AG08395 (cell line): ENCODE data around the gene RIBC1.
"Not testable (repeated sequence)": the region's sequence is repeated elsewhere in the genome, so short reads cannot be mapped to it uniquely, and the experiment has no call there.

Experiments used
- DNase-seq: peaks from one replicate; pipeline ENCODE4 v3.0.0; 2012; ENCODE audit warnings: mixed read lengths, low spot score

RIBC1 gene

DNA sequence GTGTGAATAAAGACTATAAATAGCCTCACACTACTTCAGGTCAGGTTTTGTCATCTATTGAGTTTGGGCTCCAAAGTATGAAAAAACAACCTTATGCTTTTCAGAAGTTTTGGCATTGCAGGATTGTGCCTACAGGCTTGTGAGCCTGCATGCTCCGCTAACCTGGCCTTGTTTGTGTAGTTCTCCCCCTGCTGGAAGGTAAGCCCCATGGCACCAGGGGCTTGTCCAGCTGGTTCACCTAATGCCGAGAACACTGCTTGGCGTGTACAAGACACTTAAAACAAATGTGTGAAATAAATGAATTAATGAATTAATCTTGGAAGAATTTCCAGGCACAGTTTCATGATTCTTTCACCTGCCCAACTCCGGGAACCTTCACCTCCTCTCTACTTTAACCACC is 13.3 kb downstream of the RIBC1 start:
- peak; percentile 71 for DNase-seq

DNA sequence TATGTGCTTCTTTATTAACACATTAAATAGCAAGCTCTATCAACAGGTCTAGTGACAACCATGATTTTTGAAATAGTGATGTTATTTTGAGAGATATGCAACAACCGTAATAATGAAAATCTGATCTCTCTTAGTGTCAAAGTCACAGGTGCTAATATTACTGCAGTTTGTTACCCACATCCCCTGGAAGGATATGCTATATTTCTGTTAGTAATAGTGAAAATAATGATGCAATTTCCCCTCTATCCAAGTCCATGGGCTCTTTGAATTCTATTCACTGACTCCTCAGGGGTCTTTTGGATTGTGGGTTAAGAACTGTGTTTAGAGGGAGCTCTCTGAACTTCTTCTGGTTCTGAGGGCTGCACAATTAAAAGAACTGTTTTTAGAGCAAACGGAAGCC is 14.5 kb downstream of the RIBC1 start:
- no peak for DNase-seq

- no peak for DNase-seq
Observed at GRCh38 chrX:53438174-53438831, 15.6 kb downstream of the RIBC1 start.

DNA sequence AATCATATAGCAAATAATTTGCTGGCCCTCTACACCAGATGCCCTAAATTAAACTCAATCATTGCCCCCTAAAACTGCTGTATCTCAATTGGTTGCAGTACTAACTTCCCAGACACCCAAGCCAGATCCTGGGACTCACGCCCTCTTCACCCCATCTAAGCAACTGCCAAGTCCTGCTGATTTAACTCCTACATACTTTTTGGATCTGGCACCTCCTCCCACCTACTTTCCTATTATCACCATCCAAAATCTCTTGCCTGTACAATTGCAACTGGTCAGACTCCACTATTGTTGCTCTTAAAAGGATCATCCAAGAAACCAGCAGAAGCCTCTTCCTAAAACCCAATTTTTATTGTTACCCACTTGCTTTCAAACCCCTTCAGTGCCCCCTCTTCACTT is 16.2 kb downstream of the RIBC1 start:
- no peak for DNase-seq

GRCh38 chrX:53440101-53440500 is 17.4 kb downstream of the RIBC1 start:
- no peak for DNase-seq

DNA sequence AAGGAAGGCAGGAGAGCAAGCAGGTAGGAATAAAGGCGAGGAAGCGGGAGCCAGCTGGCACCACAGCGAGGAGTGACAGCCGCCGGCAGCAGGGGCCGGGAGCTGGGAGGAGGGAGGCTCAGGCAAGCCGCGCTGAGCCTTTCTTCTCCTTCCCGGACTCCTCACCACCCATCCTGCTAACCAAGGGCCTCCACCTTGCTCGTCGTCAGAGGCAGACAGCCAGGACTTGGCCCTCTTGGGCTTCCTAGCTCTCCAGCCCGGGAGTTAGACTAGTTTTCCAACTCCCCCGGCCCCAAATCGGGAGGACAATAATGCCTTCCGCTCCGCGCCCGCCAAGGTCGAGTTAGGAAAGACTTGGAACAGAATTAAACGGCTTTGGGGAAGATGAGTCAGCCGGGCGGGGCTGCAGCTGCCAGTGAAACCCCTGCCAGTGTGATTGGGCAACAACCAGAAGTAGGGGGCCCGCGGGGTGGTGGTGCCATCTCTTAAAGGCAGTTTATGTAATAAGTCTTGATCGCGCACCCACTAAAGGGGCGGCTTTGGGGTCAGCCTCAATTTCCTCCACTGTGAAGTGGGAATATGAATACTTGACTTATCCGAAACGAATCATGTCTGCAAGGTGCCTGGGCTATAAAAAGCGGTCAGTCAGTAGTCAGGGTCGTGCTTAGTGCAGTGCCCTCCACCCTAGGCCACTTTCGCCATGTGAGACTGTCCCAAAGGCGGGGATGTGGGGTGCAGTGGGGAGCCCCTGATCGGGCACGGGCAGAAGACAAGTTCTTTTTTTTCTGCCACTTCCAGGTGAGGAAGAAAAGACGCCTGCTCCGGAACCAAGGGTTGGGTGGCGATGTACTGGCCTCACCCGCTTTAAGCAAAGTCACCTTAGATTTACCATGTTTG is 18.2 kb downstream of the RIBC1 start:
- DNase-seq, result peak; percentile 66

- DNase-seq, result peak; percentile 92
Observed at GRCh38 chrX:53441531-53442321, 19.1 kb downstream of the RIBC1 start.

- DNase-seq, result no peak
Observed at GRCh38 chrX:53442322-53442631, 19.6 kb downstream of the RIBC1 start.

GRCh38 chrX:53445977-53446376 is 23.3 kb downstream of the RIBC1 start:
- DNase-seq, result peak; percentile 35

DNA sequence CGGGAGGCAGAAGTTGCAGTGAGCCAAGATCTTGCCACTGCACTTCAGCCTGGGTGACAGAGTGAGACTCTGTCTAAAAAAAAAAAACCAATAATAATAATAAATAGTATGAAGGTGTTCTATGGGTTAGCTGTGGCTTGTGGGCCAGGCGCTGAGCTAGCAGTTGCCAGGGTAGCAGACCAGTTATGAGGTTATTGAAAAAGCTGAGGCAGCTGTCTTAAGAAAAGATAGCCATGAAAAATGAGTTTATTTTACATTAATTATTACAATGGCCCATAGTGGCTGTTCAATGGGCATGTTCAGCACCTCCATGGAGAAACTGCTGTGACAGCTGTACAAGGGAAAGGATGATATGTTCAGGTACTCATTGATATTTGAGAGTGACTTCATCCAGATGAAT is 24.8 kb downstream of the RIBC1 start:
- no peak for DNase-seq

- no peak for DNase-seq
Observed at GRCh38 chrX:53449632-53450031, 27.0 kb downstream of the RIBC1 start.

GRCh38 chrX:53452812-53453211 is 30.1 kb downstream of the RIBC1 start:
- DNase-seq, result no peak

- peak; percentile 33 for DNase-seq
Observed at GRCh38 chrX:53456254-53456653, 33.6 kb downstream of the RIBC1 start.

- DNase-seq, result no peak
Observed at GRCh38 chrX:53458082-53458481, 35.4 kb downstream of the RIBC1 start.

DNA sequence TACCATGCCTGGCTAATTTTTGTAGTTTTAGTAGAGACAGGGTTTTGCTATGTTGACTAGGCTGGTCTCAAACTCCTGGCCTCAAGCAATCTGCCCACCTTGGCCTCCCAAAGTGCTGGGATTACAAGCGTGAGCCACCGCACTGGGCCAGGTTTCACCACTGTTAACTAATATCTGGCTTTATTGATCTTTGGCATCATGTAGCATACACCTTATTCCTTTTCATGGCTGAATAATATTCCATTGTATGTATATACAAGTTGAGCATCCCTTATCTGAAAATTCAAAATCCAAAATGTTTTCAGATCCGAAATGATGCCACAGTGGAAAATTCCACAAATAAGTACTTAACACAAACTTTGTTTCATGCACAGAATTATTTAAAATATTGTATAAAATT is 46.0 kb downstream of the RIBC1 start:
- DNase-seq, result not testable (repeated sequence)

- no peak for DNase-seq
Observed at GRCh38 chrX:53471346-53471745, 48.7 kb downstream of the RIBC1 start.

DNA sequence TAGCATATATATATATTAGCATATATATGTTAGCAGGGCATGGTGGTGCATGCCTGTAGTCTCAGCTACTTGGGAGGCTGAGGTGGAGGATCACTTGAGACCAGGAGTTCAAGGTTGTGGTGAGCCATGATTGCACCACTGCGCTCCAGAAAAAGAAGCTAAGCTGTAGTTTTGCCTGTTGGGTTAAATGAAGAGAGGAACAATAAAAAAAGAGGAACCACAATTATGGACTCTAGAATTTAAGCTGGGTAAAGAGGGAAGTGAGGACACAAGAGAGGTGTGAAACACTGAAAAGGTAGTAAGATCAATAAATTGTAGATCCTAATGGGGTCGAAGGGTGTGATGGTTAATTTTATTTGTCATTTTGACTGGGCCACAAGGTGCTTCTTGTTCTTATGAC is 52.0 kb downstream of the RIBC1 start:
- DNase-seq, result no peak

DNA sequence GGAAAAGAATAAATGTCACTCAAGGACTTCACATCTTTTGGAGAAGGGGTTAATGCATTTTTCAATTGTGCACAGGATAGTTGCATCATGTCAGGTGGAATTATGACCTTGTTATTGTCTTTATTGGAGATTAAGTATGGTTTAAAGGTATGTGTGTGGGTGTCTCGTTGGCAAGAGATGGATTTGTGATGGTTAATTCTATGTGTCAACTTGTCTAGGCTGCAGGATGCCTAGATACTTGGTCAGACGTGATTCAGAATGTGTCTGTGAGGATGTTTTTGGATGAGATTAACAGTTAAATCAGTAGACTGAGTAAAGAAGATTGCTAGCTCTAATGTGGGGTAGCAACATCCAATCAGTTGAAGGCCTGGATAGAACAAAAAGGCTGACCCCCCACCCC is 53.7 kb downstream of the RIBC1 start:
- no peak for DNase-seq

GRCh38 chrX:53479301-53479700 is 56.6 kb downstream of the RIBC1 start:
- no peak for DNase-seq
